HCT116 (cell line): ENCODE results near the gene C1orf122.

Source experiments
- CTCF ChIP-seq, 3 experiments: fragments of 200-600 bp in 1 of 3; sonication (generic) in 1 of 3; IDR thresholded peaks in 2 of 3; conservative IDR thresholded peaks in 1 of 3; 2 replicates each; pipeline ENCODE4 v1.5.1; 2012 to 2017; ENCODE audit warnings: low read depth in 2 of 3, low read length in 2 of 3, antibody characterized with exemption in 1 of 3, borderline replicate concordance in 1 of 3, control low read depth in 1 of 3, mild to moderate bottlenecking in 1 of 3, mixed read lengths in 1 of 3, mixed run types in 1 of 3, moderate library complexity in 1 of 3; ENCODE audit not compliant: insufficient read depth in 1 of 3
- EGR1 ChIP-seq: IDR thresholded peaks from 2 replicates; pipeline ENCODE4 v1.6.1; 2012; ENCODE audit warnings: low read depth
- ELF1 ChIP-seq: IDR thresholded peaks from 2 replicates; pipeline ENCODE4 v1.6.1; 2012; ENCODE audit warnings: low read depth, borderline replicate concordance
- EZH2 ChIP-seq: fragments of 200-600 bp; sonication (generic); IDR thresholded peaks from 2 replicates; pipeline ENCODE4 v1.6.1; 2017; ENCODE audit warnings: antibody characterized with exemption, mixed run types
- EZH2phosphoT487 ChIP-seq: fragments of 200-600 bp; IDR thresholded peaks from 2 replicates; pipeline ENCODE4 v1.6.1; 2018; ENCODE audit warnings: antibody characterized with exemption, borderline replicate concordance
- JUND ChIP-seq: IDR thresholded peaks from 2 replicates; pipeline ENCODE4 v1.6.1; 2012
- POLR2A ChIP-seq: IDR thresholded peaks from 2 replicates; pipeline ENCODE4 v1.7.0; 2011; ENCODE audit warnings: borderline replicate concordance; ENCODE audit not compliant: insufficient read depth, insufficient read length; ENCODE audit errors: extremely low read depth
- POLR2AphosphoS5 ChIP-seq: IDR thresholded peaks from 2 replicates; pipeline ENCODE4 v1.6.1; 2011; ENCODE audit warnings: mild to moderate bottlenecking, low read depth, low read length, moderate library complexity
- RAD21 ChIP-seq: IDR thresholded peaks from 2 replicates; pipeline ENCODE4 v1.6.1; 2012; ENCODE audit warnings: low read depth, mild to moderate bottlenecking
- SP1 ChIP-seq: IDR thresholded peaks from 2 replicates; pipeline ENCODE4 v1.6.1; 2012; ENCODE audit warnings: low read depth
- SRF ChIP-seq: IDR thresholded peaks from 2 replicates; pipeline ENCODE4 v1.6.1; 2012; ENCODE audit warnings: low read depth
- YY1 ChIP-seq: IDR thresholded peaks from 2 replicates; pipeline ENCODE4 v1.6.1; 2011; ENCODE audit warnings: low read length, low read depth, moderate library complexity, mild to moderate bottlenecking; ENCODE audit not compliant: insufficient replicate concordance; ENCODE audit errors: extremely low read depth

- TF ChIP-seq SP1 (no peak), CTCF (IDR thresholded peaks at IDR 0.05 in 2 of 3, conservative IDR thresholded peaks at IDR 0.05 in 1 of 3; ENCODE audit: borderline replicate concordance in 1 of 3, insufficient read depth in 1 of 3, low read depth in 2 of 3, low read length in 2 of 3) (no peak), POLR2A (no peak), ELF1 (no peak), JUND (no peak), YY1 (no peak), EZH2 (no peak), EGR1 (no peak), EZH2phosphoT487 (no peak), RAD21 (no peak), POLR2AphosphoS5 (no peak), SRF (no peak)
These were observed 30.6 kb upstream of the C1orf122 start for GRCh38 chr1:37776946-37777516.
